GM13977 (cell line): ENCODE measurements around the gene RPL37.

ENCODE experiments used
- DNase-seq: peaks from one replicate; pipeline ENCODE4 v3.0.0; 2012; ENCODE audit warnings: low spot score
- CTCF ChIP-seq: IDR thresholded peaks from 2 replicates; pipeline ENCODE4 v1.5.1; 2012; ENCODE audit warnings: mild to moderate bottlenecking, control low read depth; ENCODE audit not compliant: insufficient read depth; ENCODE audit errors: extremely low read depth, missing control alignments
- in situ Hi-C: fragments of 300-500 bp; cut with MboI; formaldehyde crosslinking; loops from one replicate; pipeline ENCODE4 v1.12.0; 2022; ENCODE audit warnings: low sequenced_read_pairs, low pct_unique_long_range_greater_than_20kb, mixed read lengths, inconsistent platforms; ENCODE audit not compliant: unreplicated experiment

RPL37 gene

GRCh38 chr5:40813698-40814281 lies 21.2 kb downstream of the RPL37 start:
- no peak for DNase-seq
- no peak for TF ChIP-seq CTCF
- in situ Hi-C loops, result no loop called here

GRCh38 chr5:40812125-40812524 lies 22.9 kb downstream of the RPL37 start:
- no peak for TF ChIP-seq CTCF
- in situ Hi-C loops, result no loop called here
- no peak for DNase-seq

- no peak for TF ChIP-seq CTCF
- no peak for DNase-seq
- in situ Hi-C loops, result no loop called here
Observed at GRCh38 chr5:40801771-40802562, 33.1 kb downstream of the RPL37 start.

GRCh38 chr5:40799258-40799657 lies 35.8 kb downstream of the RPL37 start:
- in situ Hi-C loops, result no loop called here
- no peak for TF ChIP-seq CTCF
- DNase-seq, result no peak

GRCh38 chr5:40798801-40799210 lies 36.2 kb downstream of the RPL37 start:
- no peak for DNase-seq
- in situ Hi-C loops, result no loop called here
- no peak for TF ChIP-seq CTCF

GRCh38 chr5:40798012-40798800 lies 36.8 kb downstream of the RPL37 start, which contains the start of gene PRKAA1:
PRKAA1 (minus strand) TSS chr5:40798374; CDS start chr5:40798189, 185 bp downstream.
- TF ChIP-seq CTCF, result peak; percentile 69
- in situ Hi-C loops, result no loop called here
- peak; percentile 92 for DNase-seq
